HepG2 (cell line): ENCODE measurements around the gene DPAGT1. TPM values are rescaled to one million over a fixed set of nuclear protein-coding genes. Genes with fewer than 3 reads are reported as not detected.

Experiments
- ATAC-seq: fragments of 200-7000 bp; cut with Tn5 transposase; 3 replicates; pipeline ENCODE4 v1.9.1; 2020; ENCODE audit warnings: mild to moderate bottlenecking, moderate library complexity
- BruUV-seq: library from RNA; stranded (reverse); fragments of 400-500 nt; replicated peaks from 2 replicates; lab custom pipeline; 2021; lab: Mats Ljungman, UMichigan
- CTCF ChIA-PET: fragments of 300-600 bp; formaldehyde crosslinking; extraction: SDS; loops from one replicate; lab custom pipeline; 2021; ENCODE audit warnings: low total read pairs, inconsistent platforms, low intra/inter-chr PET ratio; lab: Yijun Ruan, JAX
- POLR2A ChIA-PET: fragments of 350-600 bp; sonication (Branson Sonifier 250); formaldehyde crosslinking; loops from one replicate; lab custom pipeline; 2020; ENCODE audit warnings: antibody characterized with exemption, inconsistent platforms; lab: Yijun Ruan, JAX
- DNase-seq: peaks from one replicate; pipeline ENCODE4 v3.0.0-alpha.2; 2015; ENCODE audit warnings: low spot score
- FAIRE-seq: peaks from 3 replicates; lab custom pipeline; 2011; peaks lifted over from hg19 to GRCh38; lab: Jason Lieb, UNC
- H2AFZ ChIP-seq: one replicate; pipeline ENCODE4 v1.6.1; 2011; ENCODE audit warnings: low read length, inconsistent platforms
- H3K27ac ChIP-seq: fragments of 300-600 bp; 3 replicates; pipeline ENCODE4 v1.8.0; 2011; ENCODE audit warnings: mixed run types, mild to moderate bottlenecking, mixed read lengths, low read length, inconsistent platforms; ENCODE audit not compliant: insufficient read depth; ENCODE audit errors: extremely low read length
- H3K27me3 ChIP-seq, 2 experiments: fragments of 200-600 bp in 1 of 2; 2 replicates in 1 of 2; 3 replicates in 1 of 2; pipeline versions ENCODE4 v1.6.0 to v1.8.0; 2011; ENCODE audit warnings: low read length in 2 of 2, mild to moderate bottlenecking in 2 of 2, moderate library complexity in 2 of 2, inconsistent platforms in 1 of 2; ENCODE audit not compliant: insufficient read depth in 2 of 2, control insufficient read depth in 1 of 2
- H3K36me3 ChIP-seq, 2 experiments: fragments of 200-600 bp in 1 of 2; replicated peaks in 1 of 2; 2 replicates in 1 of 2; 3 replicates in 1 of 2; pipeline versions ENCODE4 v1.5.1 to v1.8.0; 2011; ENCODE audit warnings: low read length in 2 of 2, inconsistent platforms in 1 of 2; ENCODE audit not compliant: insufficient read depth in 2 of 2, control insufficient read depth in 1 of 2
- H3K4me1 ChIP-seq: 2 replicates; pipeline ENCODE4 v1.5.1; 2012; ENCODE audit warnings: low read length, inconsistent platforms; ENCODE audit not compliant: insufficient read depth
- H3K4me2 ChIP-seq: 2 replicates; pipeline ENCODE4 v1.6.0; 2011; ENCODE audit warnings: low read depth, low read length, inconsistent platforms
- H3K4me3 ChIP-seq, 3 experiments: fragments of 200-600 bp in 1 of 3; sonication (generic), shearing (Covaris generic) in 1 of 3; replicated peaks in 1 of 3; 2 replicates each; pipeline ENCODE4 v1.5.1; 2011 to 2016; ENCODE audit warnings: low read length in 3 of 3, inconsistent platforms in 2 of 3, low read depth in 2 of 3, mild to moderate bottlenecking in 2 of 3, control low read depth in 1 of 3, mixed read lengths in 1 of 3; ENCODE audit not compliant: insufficient read depth in 1 of 3
- H3K79me2 ChIP-seq: one replicate; pipeline ENCODE4 v1.6.1; 2011; ENCODE audit warnings: low read length, inconsistent platforms; ENCODE audit not compliant: insufficient read depth
- H3K9ac ChIP-seq: 2 replicates; pipeline ENCODE4 v1.6.0; 2011; ENCODE audit warnings: mild to moderate bottlenecking, low read depth, low read length, inconsistent platforms; ENCODE audit not compliant: insufficient read depth
- H3K9me3 ChIP-seq: 2 replicates; pipeline ENCODE4 v1.5.1; 2012; ENCODE audit warnings: mild to moderate bottlenecking, low read length
- H4K20me1 ChIP-seq: 2 replicates; pipeline ENCODE4 v1.6.0; 2011; ENCODE audit warnings: inconsistent platforms, mild to moderate bottlenecking, low read length, moderate library complexity; ENCODE audit not compliant: insufficient read depth
- CHD2 ChIP-seq: IDR thresholded peaks from 2 replicates; pipeline ENCODE4 v1.6.1; 2011; ENCODE audit warnings: low read depth, low read length, improper control_type of control experiment
- MBNL3 ChIP-seq: fragments of 250-450 bp; sonication (Bioruptor Pico); conservative IDR thresholded peaks from 2 replicates; pipeline ENCODE4 v1.8.0; 2022; ENCODE audit warnings: mild to moderate bottlenecking, inconsistent platforms
- MED8 ChIP-seq: sonication (generic); formaldehyde crosslinking; IDR thresholded peaks from 2 replicates; pipeline ENCODE4 v1.8.1; 2023; ENCODE audit warnings: mild to moderate bottlenecking, missing genetic modification reagents; ENCODE audit not compliant: insufficient replicate concordance
- RCOR2 ChIP-seq: IDR thresholded peaks from 2 replicates; pipeline ENCODE4 v1.6.1; 2016; ENCODE audit warnings: missing biosample characterization, missing genetic modification reagents
- SRSF9 ChIP-seq: fragments of 200-400 bp; formaldehyde crosslinking; IDR thresholded peaks from 2 replicates; pipeline ENCODE4 v1.6.1; 2018; ENCODE audit warnings: borderline replicate concordance, mild to moderate bottlenecking, low read depth, low read length; ENCODE audit not compliant: insufficient read depth, poor library complexity, severe bottlenecking
- ZNF3 ChIP-seq: IDR thresholded peaks from 2 replicates; pipeline ENCODE4 v1.7.0; 2017; ENCODE audit warnings: inconsistent platforms
- ZSCAN9 ChIP-seq: IDR thresholded peaks from 2 replicates; pipeline ENCODE4 v1.6.1; 2016; ENCODE audit warnings: borderline replicate concordance
- WGBS: methylation state at CpG from one replicate; pipeline ENCODE4 v1.1.6; 2017; ENCODE audit warnings: low lambda C conversion rate; 5-methylcytosine and 5-hydroxymethylcytosine counted together
- in situ Hi-C: cut with HindIII; loops from 2 replicates; pipeline ENCODE4 v1.10.0; 2017; ENCODE audit warnings: low pct_unique_long_range_greater_than_20kb; ENCODE audit not compliant: extremely low pct_ligation_motif_present
- intact Hi-C: fragments of 100-400 bp; cut with micrococcal nuclease; formaldehyde crosslinking; loops from one replicate; pipeline ENCODE4 v1.10.0; 2022; ENCODE audit not compliant: unreplicated experiment
- polyA plus RNA-seq, 8 experiments: library from polyadenylated mRNA; depleted of rRNA in 3 of 8; stranded (reverse) in 7 of 8; unstranded in 1 of 8; fragments of >200 nt; fragmentation: Illumina TruSeq in 4 of 8; extraction: Trizol in 4 of 8; gene quantifications; 2 replicates each; pipeline versions ENCODE4 v1.2.1 to v1.2.3, GENCODE V29; 2011 to 2016; ENCODE audit warnings: low read depth in 4 of 8, missing spikeins in 1 of 8, mixed read lengths in 1 of 8; ENCODE audit not compliant: insufficient read depth in 1 of 8
- total RNA-seq, 5 experiments: library from RNA; depleted of rRNA; stranded (reverse); fragments of >200 nt; fragmentation: Illumina TruSeq; extraction: Trizol; gene quantifications; 2 replicates each; pipeline ENCODE4 v1.2.3, GENCODE V29; 2016; ENCODE audit warnings: low read depth in 1 of 5
- TF ChIP-seq, protein P1 (sequence below): sonication (generic); formaldehyde crosslinking; IDR thresholded peaks from 2 replicates; pipeline ENCODE4 v1.4.0; 2020; ENCODE audit warnings: missing genetic modification reagents, borderline replicate concordance
- TF ChIP-seq, protein P2 (sequence below): sonication (generic); IDR thresholded peaks from 2 replicates; pipeline ENCODE4 v1.6.1; 2016; ENCODE audit warnings: low read depth, borderline replicate concordance
- TF ChIP-seq, protein P3 (sequence below): sonication (generic); formaldehyde crosslinking; IDR thresholded peaks from 2 replicates; pipeline ENCODE4 v1.4.0; 2020; ENCODE audit warnings: missing genetic modification reagents

Gene DPAGT1
- total and polyA plus RNA-seq, 2 of the 13 experiments (the other 11 are each of a cell fraction or from before 2014, with no cell fraction given) = 37.6 to 70.7 TPM

DNA sequence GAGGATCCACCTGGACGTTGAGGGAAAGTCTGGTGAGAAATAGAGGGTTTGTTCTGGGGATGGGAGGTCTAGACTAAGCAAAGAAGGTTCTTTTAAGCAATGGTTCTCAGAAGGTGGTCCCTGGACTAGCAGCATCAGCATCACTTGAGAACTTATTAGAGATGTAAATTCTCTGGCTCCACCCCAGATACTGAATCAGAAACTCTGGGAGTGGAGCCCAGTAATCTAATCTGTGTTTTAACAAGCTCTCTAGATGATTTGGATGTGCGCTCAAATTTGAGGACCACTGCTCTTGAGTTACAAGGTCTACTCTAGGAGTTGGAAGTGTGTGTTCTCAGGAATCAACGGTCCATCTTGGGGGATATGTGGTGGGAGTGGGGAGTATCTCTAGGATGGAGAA is 43.9 kb upstream of the DPAGT1 start:
- TF ChIP-seq RCOR2 (CRISPR knock-in tag) = no peak
- TF ChIP-seq SRSF9 = no peak
- TF ChIP-seq ZSCAN9 (CRISPR knock-in tag) = no peak
- no peak for TF ChIP-seq MBNL3 (CRISPR knock-in tag)
- no peak for TF ChIP-seq CHD2
- Histone ChIP-seq H3K36me3 (no peaks in the 10 kb centered on the region), H3K9ac (no peak overlapping the region), H4K20me1 (no peaks in the 10 kb centered on the region), H3K9me3 (no peaks in the 10 kb centered on the region), H3K4me2 (no peak overlapping the region), H3K4me3 (no peak overlapping the region), H3K27ac (no peak overlapping the region), H3K4me1 (peaks cover 6% of the 10 kb centered on the region; the same call in 1 of the 2 replicates), H3K79me2 (no peaks in the 10 kb centered on the region), H2AFZ (no peak overlapping the region), H3K27me3 (peaks cover 13 to 39% of the 10 kb centered on the region in 2 experiments)
- in situ Hi-C loops = no loop called here
- no TSS peak for BruUV-seq
- 34% methylated on average over 3 of the region's 3 CpGs for WGBS
- ATAC-seq (no peak), DNase-seq (no peak), FAIRE-seq (no peak)
- CTCF ChIA-PET = interaction anchor here (1.1 to 2.9 kb wide), 2 partner anchors 11 to 51 kb away, joined by 3 to 25 read pairs; no protein-coding TSS in a partner anchor
- POLR2A ChIA-PET = interaction anchor here (0.6 to 1.8 kb wide), 4 partner anchors 23 to 129 kb away, joined by 3 to 11 read pairs (median 6); partner anchors contain the start of genes HINFP and NLRX1
- intact Hi-C loops = loop anchor here (1.0 to 2.0 kb wide), 2 partner anchors 51 to 52 kb away; a partner anchor contains a TSS

DNA sequence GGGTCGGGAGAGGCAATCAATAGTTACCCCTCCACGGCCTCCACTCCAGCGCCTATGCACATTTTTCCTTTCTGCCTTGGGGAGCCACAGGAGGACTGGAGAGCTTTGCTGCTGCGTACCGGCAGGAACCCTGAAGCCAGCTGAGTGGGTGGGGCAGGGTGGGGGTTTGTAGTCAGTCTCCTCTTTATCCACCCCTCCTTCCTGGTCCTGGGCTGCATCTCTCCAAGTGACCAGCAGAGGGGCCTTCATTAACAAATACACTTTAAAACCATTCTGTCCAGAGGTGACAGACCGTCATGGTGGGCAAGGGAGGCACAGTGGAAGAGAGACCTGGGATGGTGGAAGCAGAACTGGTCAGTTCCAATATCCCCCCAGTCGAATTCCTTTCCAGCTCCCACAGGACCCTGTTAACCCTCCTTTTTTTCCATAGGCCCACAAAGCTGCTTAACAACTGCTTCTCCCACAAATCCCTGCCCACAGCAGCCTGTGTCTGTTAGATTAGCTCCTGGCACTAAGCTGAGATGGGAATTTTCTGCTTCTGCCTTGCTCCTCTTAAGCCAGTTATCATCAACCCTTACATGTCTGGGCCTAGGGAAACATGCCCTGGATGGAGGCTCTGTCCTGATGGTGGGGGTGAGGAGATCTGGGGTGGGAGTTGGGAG is 43.3 kb upstream of the DPAGT1 start:
- DNase-seq = peak; percentile 77
- Histone ChIP-seq H3K9ac (no peak overlapping the region), H3K27me3 (peaks cover 10 to 33% of the 10 kb centered on the region in 2 experiments), H3K36me3 (no peaks in the 10 kb centered on the region), H3K4me1 (peaks cover 6% of the 10 kb centered on the region; the same call in 1 of the 2 replicates), H3K79me2 (no peaks in the 10 kb centered on the region), H4K20me1 (no peaks in the 10 kb centered on the region), H3K4me2 (peak overlapping the region; percentile 39; the same call in 1 of the 2 replicates), H3K4me3 (no peak overlapping the region), H3K27ac (no peak overlapping the region), H3K9me3 (no peaks in the 10 kb centered on the region), H2AFZ (no peak overlapping the region)
- in situ Hi-C loops (no loop called here), intact Hi-C loops (loop anchor here (1.0 to 2.0 kb wide), 2 partner anchors 50 to 52 kb away; a partner anchor contains a TSS)
- ATAC-seq = peak; percentile 90
- ChIA-PET POLR2A (interaction anchor here (0.6 to 1.8 kb wide), 4 partner anchors 24 to 129 kb away, joined by 3 to 11 read pairs (median 6); partner anchors contain the start of genes HINFP and NLRX1), CTCF (interaction anchor here (1.1 to 2.9 kb wide), 2 partner anchors 11 to 52 kb away, joined by 3 to 25 read pairs; no protein-coding TSS in a partner anchor)
- no TSS peak for BruUV-seq
- 5% methylated on average over 4 of the region's 7 CpGs for WGBS
- peak; percentile 70 for FAIRE-seq
- TF ChIP-seq, protein P1, sequence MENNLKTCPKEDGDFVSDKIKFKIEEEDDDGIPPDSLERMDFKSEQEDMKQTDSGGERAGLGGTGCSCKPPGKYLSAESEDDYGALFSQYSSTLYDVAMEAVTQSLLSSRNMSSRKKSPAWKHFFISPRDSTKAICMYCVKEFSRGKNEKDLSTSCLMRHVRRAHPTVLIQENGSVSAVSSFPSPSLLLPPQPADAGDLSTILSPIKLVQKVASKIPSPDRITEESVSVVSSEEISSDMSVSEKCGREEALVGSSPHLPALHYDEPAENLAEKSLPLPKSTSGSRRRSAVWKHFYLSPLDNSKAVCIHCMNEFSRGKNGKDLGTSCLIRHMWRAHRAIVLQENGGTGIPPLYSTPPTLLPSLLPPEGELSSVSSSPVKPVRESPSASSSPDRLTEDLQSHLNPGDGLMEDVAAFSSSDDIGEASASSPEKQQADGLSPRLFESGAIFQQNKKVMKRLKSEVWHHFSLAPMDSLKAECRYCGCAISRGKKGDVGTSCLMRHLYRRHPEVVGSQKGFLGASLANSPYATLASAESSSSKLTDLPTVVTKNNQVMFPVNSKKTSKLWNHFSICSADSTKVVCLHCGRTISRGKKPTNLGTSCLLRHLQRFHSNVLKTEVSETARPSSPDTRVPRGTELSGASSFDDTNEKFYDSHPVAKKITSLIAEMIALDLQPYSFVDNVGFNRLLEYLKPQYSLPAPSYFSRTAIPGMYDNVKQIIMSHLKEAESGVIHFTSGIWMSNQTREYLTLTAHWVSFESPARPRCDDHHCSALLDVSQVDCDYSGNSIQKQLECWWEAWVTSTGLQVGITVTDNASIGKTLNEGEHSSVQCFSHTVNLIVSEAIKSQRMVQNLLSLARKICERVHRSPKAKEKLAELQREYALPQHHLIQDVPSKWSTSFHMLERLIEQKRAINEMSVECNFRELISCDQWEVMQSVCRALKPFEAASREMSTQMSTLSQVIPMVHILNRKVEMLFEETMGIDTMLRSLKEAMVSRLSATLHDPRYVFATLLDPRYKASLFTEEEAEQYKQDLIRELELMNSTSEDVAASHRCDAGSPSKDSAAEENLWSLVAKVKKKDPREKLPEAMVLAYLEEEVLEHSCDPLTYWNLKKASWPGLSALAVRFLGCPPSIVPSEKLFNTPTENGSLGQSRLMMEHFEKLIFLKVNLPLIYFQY (CRISPR knock-in tag) = no peak
- TF ChIP-seq, protein P2, sequence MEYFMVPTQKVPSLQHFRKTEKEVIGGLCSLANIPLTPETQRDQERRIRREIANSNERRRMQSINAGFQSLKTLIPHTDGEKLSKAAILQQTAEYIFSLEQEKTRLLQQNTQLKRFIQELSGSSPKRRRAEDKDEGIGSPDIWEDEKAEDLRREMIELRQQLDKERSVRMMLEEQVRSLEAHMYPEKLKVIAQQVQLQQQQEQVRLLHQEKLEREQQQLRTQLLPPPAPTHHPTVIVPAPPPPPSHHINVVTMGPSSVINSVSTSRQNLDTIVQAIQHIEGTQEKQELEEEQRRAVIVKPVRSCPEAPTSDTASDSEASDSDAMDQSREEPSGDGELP = peak; percentile 60; the same call in 1 of the 2 replicates
- TF ChIP-seq MED8 (CRISPR knock-in tag) = no peak
- TF ChIP-seq, protein P3, sequence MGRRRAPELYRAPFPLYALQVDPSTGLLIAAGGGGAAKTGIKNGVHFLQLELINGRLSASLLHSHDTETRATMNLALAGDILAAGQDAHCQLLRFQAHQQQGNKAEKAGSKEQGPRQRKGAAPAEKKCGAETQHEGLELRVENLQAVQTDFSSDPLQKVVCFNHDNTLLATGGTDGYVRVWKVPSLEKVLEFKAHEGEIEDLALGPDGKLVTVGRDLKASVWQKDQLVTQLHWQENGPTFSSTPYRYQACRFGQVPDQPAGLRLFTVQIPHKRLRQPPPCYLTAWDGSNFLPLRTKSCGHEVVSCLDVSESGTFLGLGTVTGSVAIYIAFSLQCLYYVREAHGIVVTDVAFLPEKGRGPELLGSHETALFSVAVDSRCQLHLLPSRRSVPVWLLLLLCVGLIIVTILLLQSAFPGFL (CRISPR knock-in tag) = no peak
- TF ChIP-seq ZNF3 = no peak
